ENCODE results near the gene PIAS2. TPM values are rescaled to one million over a fixed set of nuclear protein-coding genes. Genes with fewer than 3 reads are reported as not detected.
"Not testable (repeated sequence)": the region's sequence is repeated elsewhere in the genome, so short reads cannot be mapped to it uniquely, and the experiment has no call there.

Gene PIAS2
- total RNA-seq, 1 experiment from 2014 or later = 33.6 TPM

- no TSS peak for BruUV-seq (replicated peaks)
- no peak for TF ChIP-seq CTCF (IDR thresholded peaks at IDR 0.05; ENCODE audit: unreplicated experiment)
- peaks cover 1% of the 10 kb centered on the region for H3K36me3 Mint-ChIP-seq (ENCODE audit: insufficient read depth, unreplicated experiment)
- no peaks in the 10 kb centered on the region for H3K9me3 Mint-ChIP-seq (ENCODE audit: low read depth, unreplicated experiment)
- CTCF ChIA-PET = no interaction called here
- no peak overlapping the region for H3K27ac Mint-ChIP-seq (ENCODE audit: unreplicated experiment)
- intact Hi-C loops (cut with micrococcal nuclease; ENCODE audit: unreplicated experiment) = no loop called here
- no peak overlapping the region for H3K4me3 Mint-ChIP-seq (ENCODE audit: low read depth, unreplicated experiment)
- DNase-seq = no peak
- H3K4me1 Mint-ChIP-seq (ENCODE audit: low read depth, unreplicated experiment) = no peaks in the 10 kb centered on the region
- H3K27me3 Mint-ChIP-seq (ENCODE audit: unreplicated experiment) = no peaks in the 10 kb centered on the region
Measured at GRCh38 chr18:46832849-46833248, 84.5 kb downstream of the PIAS2 start.

- H3K27me3 Mint-ChIP-seq (ENCODE audit: unreplicated experiment) = not testable (repeated sequence)
Measured at GRCh38 chr18:46832422-46832821, 84.9 kb downstream of the PIAS2 start.

GRCh38 chr18:46831434-46831833 lies 85.9 kb downstream of the PIAS2 start:
- CTCF ChIA-PET = no interaction called here
- no peak overlapping the region for H3K4me3 Mint-ChIP-seq (ENCODE audit: low read depth, unreplicated experiment)
- no peak overlapping the region for H3K27ac Mint-ChIP-seq (ENCODE audit: unreplicated experiment)
- BruUV-seq (replicated peaks) = no TSS peak
- no peaks in the 10 kb centered on the region for H3K4me1 Mint-ChIP-seq (ENCODE audit: low read depth, unreplicated experiment)
- H3K27me3 Mint-ChIP-seq (ENCODE audit: unreplicated experiment) = no peaks in the 10 kb centered on the region
- intact Hi-C loops (cut with micrococcal nuclease; ENCODE audit: unreplicated experiment) = no loop called here
- DNase-seq = no peak
- TF ChIP-seq CTCF (IDR thresholded peaks at IDR 0.05; ENCODE audit: unreplicated experiment) = no peak
- no peaks in the 10 kb centered on the region for H3K9me3 Mint-ChIP-seq (ENCODE audit: low read depth, unreplicated experiment)
- peaks cover 10% of the 10 kb centered on the region for H3K36me3 Mint-ChIP-seq (ENCODE audit: insufficient read depth, unreplicated experiment)

More at GRCh38 chr18:46832422-46832821, 84.9 kb downstream of the PIAS2 start:
- H3K4me3 Mint-ChIP-seq (ENCODE audit: low read depth, unreplicated experiment); H3K4me1 Mint-ChIP-seq (ENCODE audit: low read depth, unreplicated experiment); H3K9me3 Mint-ChIP-seq (ENCODE audit: low read depth, unreplicated experiment); intact Hi-C loops (cut with micrococcal nuclease; ENCODE audit: unreplicated experiment); BruUV-seq (replicated peaks); DNase-seq; H3K36me3 Mint-ChIP-seq (ENCODE audit: insufficient read depth, unreplicated experiment); CTCF ChIA-PET; H3K27ac Mint-ChIP-seq (ENCODE audit: unreplicated experiment): not testable (repeated sequence)

- H3K36me3 Mint-ChIP-seq (ENCODE audit: insufficient read depth, unreplicated experiment) = peaks cover 10% of the 10 kb centered on the region
Measured at GRCh38 chr18:46830633-46831032, 86.7 kb downstream of the PIAS2 start.

More at GRCh38 chr18:46830633-46831032, 86.7 kb downstream of the PIAS2 start:
- no peak for TF ChIP-seq CTCF (IDR thresholded peaks at IDR 0.05; ENCODE audit: unreplicated experiment)
- CTCF ChIA-PET = no interaction called here
- Mint-ChIP-seq H3K4me3 (ENCODE audit: low read depth, unreplicated experiment) (no peak overlapping the region), H3K27me3 (ENCODE audit: unreplicated experiment) (no peaks in the 10 kb centered on the region), H3K27ac (ENCODE audit: unreplicated experiment) (no peak overlapping the region), H3K9me3 (ENCODE audit: low read depth, unreplicated experiment) (no peaks in the 10 kb centered on the region), H3K4me1 (ENCODE audit: low read depth, unreplicated experiment) (no peaks in the 10 kb centered on the region)
- DNase-seq = no peak
- intact Hi-C loops (cut with micrococcal nuclease; ENCODE audit: unreplicated experiment) = no loop called here
- BruUV-seq (replicated peaks) = no TSS peak
